GM12878 (cell line): ENCODE data around the gene KRTAP10-11. TPM values are rescaled to one million over a fixed set of nuclear protein-coding genes. Genes with fewer than 3 reads are reported as not detected.

Experiments used
- ATAC-seq: fragments of 200-7000 bp; cut with Tn5 transposase; 3 replicates; pipeline ENCODE4 v1.9.1; 2020; ENCODE audit warnings: mild to moderate bottlenecking, moderate library complexity
- BruUV-seq: library from RNA; stranded (reverse); fragments of 400-500 nt; replicated peaks from 2 replicates; lab custom pipeline; 2021; lab: Mats Ljungman, UMichigan
- CTCF ChIA-PET: fragments of 300-600 bp; sonication (Branson Sonifier 250); formaldehyde crosslinking; extraction: SDS; loops from one replicate; lab custom pipeline; 2021; ENCODE audit warnings: inconsistent platforms; lab: Yijun Ruan, JAX
- POLR2A ChIA-PET: fragments of 350-600 bp; formaldehyde crosslinking; extraction: SDS; loops from one replicate; lab custom pipeline; 2021; ENCODE audit warnings: inconsistent platforms; lab: Charles Lee
- RAD21 ChIA-PET: fragments of 300-600 bp; sonication (Branson Sonifier 250); formaldehyde crosslinking; loops from one replicate; lab custom pipeline; 2023; ENCODE audit warnings: antibody characterized with exemption; ENCODE audit not compliant: unreplicated experiment; lab: Charles Lee
- SMC1A ChIA-PET: fragments of 300-600 bp; sonication (Branson Sonifier 250); formaldehyde crosslinking; loops from one replicate; lab custom pipeline; 2023; ENCODE audit not compliant: unreplicated experiment, uncharacterized antibody; lab: Charles Lee
- DNase-seq: peaks from one replicate; pipeline ENCODE4 v3.0.0-alpha.2; 2011; ENCODE audit warnings: low read depth, low spot score
- FAIRE-seq: peaks from 3 replicates; lab custom pipeline; 2011; peaks lifted over from hg19 to GRCh38; lab: Jason Lieb, UNC
- H2AFZ ChIP-seq: 2 replicates; pipeline ENCODE4 v1.6.0; 2011; ENCODE audit warnings: low read depth, low read length, control low read depth; ENCODE audit not compliant: control insufficient read depth
- H3K27ac ChIP-seq: 2 replicates; pipeline ENCODE4 v1.5.1; 2011; ENCODE audit warnings: control low read depth; ENCODE audit not compliant: control insufficient read depth, insufficient read depth
- H3K27me3 ChIP-seq, 2 experiments: replicated peaks in 1 of 2; 2 replicates each; pipeline versions ENCODE4 v1.6.0 to v1.6.1; 2011; ENCODE audit warnings: low read length in 1 of 2; ENCODE audit not compliant: control insufficient read depth in 2 of 2, insufficient read depth in 2 of 2
- H3K36me3 ChIP-seq, 2 experiments: 2 replicates each; pipeline ENCODE4 v1.5.1; 2011; ENCODE audit warnings: low read length in 1 of 2; ENCODE audit not compliant: control insufficient read depth in 2 of 2, insufficient read depth in 2 of 2
- H3K4me1 ChIP-seq: 2 replicates; pipeline ENCODE4 v1.6.1; 2011; ENCODE audit warnings: mild to moderate bottlenecking, low read length, moderate library complexity, mixed read lengths; ENCODE audit not compliant: control insufficient read depth, insufficient read depth
- H3K4me2 ChIP-seq: 2 replicates; pipeline ENCODE4 v1.6.0; 2011; ENCODE audit warnings: control low read depth; ENCODE audit not compliant: control insufficient read depth, insufficient read depth
- H3K4me3 ChIP-seq: fragments of 200-600 bp; sonication (generic); 2 replicates; pipeline ENCODE4 v1.5.1; 2016
- H3K79me2 ChIP-seq: 2 replicates; pipeline ENCODE4 v1.6.0; 2011; ENCODE audit warnings: low read length; ENCODE audit not compliant: control insufficient read depth, insufficient read depth
- H3K9ac ChIP-seq: 2 replicates; pipeline ENCODE4 v1.8.0; 2011; ENCODE audit warnings: low read length, control low read depth, mixed read lengths; ENCODE audit not compliant: control insufficient read depth, insufficient read depth
- H3K9me3 ChIP-seq: replicated peaks from 3 replicates; pipeline ENCODE4 v1.5.1; 2011; ENCODE audit warnings: mild to moderate bottlenecking, low read length; ENCODE audit not compliant: control insufficient read depth, insufficient read depth
- H4K20me1 ChIP-seq: 2 replicates; pipeline ENCODE4 v1.6.0; 2011; ENCODE audit not compliant: control insufficient read depth, insufficient read depth
- FOXM1 ChIP-seq: IDR thresholded peaks from 2 replicates; pipeline ENCODE4 v1.6.1; 2012; ENCODE audit warnings: low read depth, mild to moderate bottlenecking, inconsistent platforms, low read length, moderate library complexity
- HDAC2 ChIP-seq: fragments of 200-600 bp; sonication (generic); IDR thresholded peaks from 2 replicates; pipeline ENCODE4 v1.6.1; 2017
- LARP7 ChIP-seq: fragments of 450-650 bp; IDR thresholded peaks from 2 replicates; pipeline ENCODE4 v1.6.1; 2017; ENCODE audit warnings: mild to moderate bottlenecking
- MTA3 ChIP-seq: IDR thresholded peaks from 2 replicates; pipeline ENCODE4 v1.6.1; 2012; ENCODE audit warnings: low read length, inconsistent platforms, borderline replicate concordance
- POLR2AphosphoS2 ChIP-seq: IDR thresholded peaks from 2 replicates; pipeline ENCODE4 v1.6.1; 2011; ENCODE audit warnings: low read depth, mild to moderate bottlenecking, low read length, improper control_type of control experiment, moderate library complexity
- SIX5 ChIP-seq: IDR thresholded peaks from 2 replicates; pipeline ENCODE4 v1.6.1; 2011; ENCODE audit warnings: mild to moderate bottlenecking, low read depth, low read length, moderate library complexity; ENCODE audit not compliant: severe bottlenecking
- SMARCA5 ChIP-seq: fragments of 450-650 bp; IDR thresholded peaks from 2 replicates; pipeline ENCODE4 v1.6.1; 2017; ENCODE audit warnings: mild to moderate bottlenecking
- TCF3 ChIP-seq: IDR thresholded peaks from 2 replicates; pipeline ENCODE4 v1.6.1; 2012; ENCODE audit warnings: low read depth, mild to moderate bottlenecking, low read length, borderline replicate concordance; ENCODE audit not compliant: insufficient read depth
- YY1 ChIP-seq: IDR thresholded peaks from 2 replicates; pipeline ENCODE4 v1.6.1; 2011; ENCODE audit warnings: low read depth, mild to moderate bottlenecking, low read length
- ZNF217 ChIP-seq: fragments of 450-650 bp; IDR thresholded peaks from 2 replicates; pipeline ENCODE4 v1.6.1; 2017; ENCODE audit warnings: antibody characterized with exemption, mild to moderate bottlenecking
- ZNF384 ChIP-seq: IDR thresholded peaks from 2 replicates; pipeline ENCODE4 v1.6.1; 2012; ENCODE audit warnings: low read depth, mild to moderate bottlenecking, low read length, improper control_type of control experiment, borderline replicate concordance
- WGBS: methylation state at CpG from one replicate; pipeline ENCODE4 v1.1.6; 2016; ENCODE audit warnings: low lambda C conversion rate; ENCODE audit not compliant: insufficient replicate concordance, insufficient coverage; ENCODE audit errors: missing lambda C conversion rate; 5-methylcytosine and 5-hydroxymethylcytosine counted together
- in situ Hi-C: fragments of 300-500 bp; cut with MboI; formaldehyde crosslinking; loops from 9 replicates; pipeline ENCODE4 v1.14.3; 2018; ENCODE audit warnings: mixed read lengths
- intact Hi-C: fragments of 100-400 bp; cut with micrococcal nuclease; formaldehyde crosslinking; loops from one replicate; pipeline ENCODE4 v1.14.2; 2022; ENCODE audit not compliant: unreplicated experiment
- polyA plus RNA-seq, 11 experiments: library from polyadenylated mRNA; depleted of rRNA in 4 of 11; unstranded in 6 of 11; stranded (reverse) in 5 of 11; fragments of >200 nt; fragmentation: Nextera tagmentation in 4 of 11; fragmentation: Illumina TruSeq in 1 of 11; extraction: Ambion mirVana in 4 of 11; extraction: Trizol in 1 of 11; gene quantifications; 1 replicate in 1 of 11; 2 replicates in 10 of 11; pipeline versions ENCODE4 v1.2.1 to v1.2.3, GENCODE V29; 2011 to 2016; ENCODE audit warnings: inconsistent platforms in 2 of 11, missing spikeins in 2 of 11, low read depth in 1 of 11
- total RNA-seq, 4 experiments: library from RNA; depleted of rRNA in 3 of 4; stranded (reverse); fragments of >200 nt in 3 of 4; fragmentation: Illumina TruSeq in 1 of 4; extraction: Trizol in 1 of 4; gene quantifications; 2 replicates each; pipeline versions ENCODE4 v1.2.1 to v1.2.3, GENCODE V29; 2013 to 2021
- TF ChIP-seq, protein P1 (sequence below): fragments of 450-650 bp; IDR thresholded peaks from 2 replicates; pipeline ENCODE4 v1.6.1; 2016; ENCODE audit warnings: mild to moderate bottlenecking
- TF ChIP-seq, protein P2 (sequence below): IDR thresholded peaks from 2 replicates; pipeline ENCODE4 v1.6.1; 2012; ENCODE audit warnings: low read depth, low read length, improper control_type of control experiment
- TF ChIP-seq, protein P3 (sequence below): IDR thresholded peaks from 2 replicates; pipeline ENCODE4 v1.6.1; 2012; ENCODE audit warnings: low read depth, low read length, improper control_type of control experiment

KRTAP10-11 gene
- total and polyA plus RNA-seq, 10 of the 15 experiments (the other 5 are each of a cell fraction or from before 2014, with no cell fraction given): not detected

DNA sequence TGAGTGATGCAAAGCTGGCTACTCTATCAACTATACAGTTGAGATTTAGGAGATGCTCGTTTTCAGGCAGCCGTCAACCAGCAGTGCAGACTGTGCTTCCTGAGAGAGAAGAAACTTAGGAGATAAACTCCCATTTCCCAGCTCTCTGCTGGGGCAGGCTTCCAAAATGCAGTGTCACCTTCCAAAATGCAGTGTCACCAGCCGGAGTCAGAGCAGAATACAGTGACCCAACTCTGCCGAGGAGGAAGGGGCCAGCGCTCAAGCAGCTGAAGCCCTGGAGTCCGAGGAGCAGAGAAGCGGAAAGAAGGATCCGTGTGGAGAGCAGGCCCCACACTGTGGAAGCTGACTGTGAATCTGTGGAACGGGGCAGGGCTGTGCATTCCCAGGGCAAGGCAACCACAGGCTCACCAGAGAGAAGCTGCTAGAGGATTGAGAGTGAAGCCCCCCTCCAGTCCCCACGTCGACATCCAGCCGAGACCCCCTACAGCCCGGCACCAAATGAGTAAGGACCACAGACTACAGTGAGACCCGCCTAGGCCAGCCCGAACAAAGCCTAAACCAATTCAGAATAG is 36.5 kb downstream of the KRTAP10-11 start (continued):
- TF ChIP-seq, protein P1, sequence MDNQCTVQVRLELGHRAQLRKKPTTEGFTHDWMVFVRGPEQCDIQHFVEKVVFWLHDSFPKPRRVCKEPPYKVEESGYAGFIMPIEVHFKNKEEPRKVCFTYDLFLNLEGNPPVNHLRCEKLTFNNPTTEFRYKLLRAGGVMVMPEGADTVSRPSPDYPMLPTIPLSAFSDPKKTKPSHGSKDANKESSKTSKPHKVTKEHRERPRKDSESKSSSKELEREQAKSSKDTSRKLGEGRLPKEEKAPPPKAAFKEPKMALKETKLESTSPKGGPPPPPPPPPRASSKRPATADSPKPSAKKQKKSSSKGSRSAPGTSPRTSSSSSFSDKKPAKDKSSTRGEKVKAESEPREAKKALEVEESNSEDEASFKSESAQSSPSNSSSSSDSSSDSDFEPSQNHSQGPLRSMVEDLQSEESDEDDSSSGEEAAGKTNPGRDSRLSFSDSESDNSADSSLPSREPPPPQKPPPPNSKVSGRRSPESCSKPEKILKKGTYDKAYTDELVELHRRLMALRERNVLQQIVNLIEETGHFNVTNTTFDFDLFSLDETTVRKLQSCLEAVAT: no peak
- TF ChIP-seq, protein P2, sequence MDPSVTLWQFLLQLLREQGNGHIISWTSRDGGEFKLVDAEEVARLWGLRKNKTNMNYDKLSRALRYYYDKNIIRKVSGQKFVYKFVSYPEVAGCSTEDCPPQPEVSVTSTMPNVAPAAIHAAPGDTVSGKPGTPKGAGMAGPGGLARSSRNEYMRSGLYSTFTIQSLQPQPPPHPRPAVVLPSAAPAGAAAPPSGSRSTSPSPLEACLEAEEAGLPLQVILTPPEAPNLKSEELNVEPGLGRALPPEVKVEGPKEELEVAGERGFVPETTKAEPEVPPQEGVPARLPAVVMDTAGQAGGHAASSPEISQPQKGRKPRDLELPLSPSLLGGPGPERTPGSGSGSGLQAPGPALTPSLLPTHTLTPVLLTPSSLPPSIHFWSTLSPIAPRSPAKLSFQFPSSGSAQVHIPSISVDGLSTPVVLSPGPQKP: no peak
- TF ChIP-seq MTA3 (no peak), FOXM1 (no peak), HDAC2 (no peak)

DNA sequence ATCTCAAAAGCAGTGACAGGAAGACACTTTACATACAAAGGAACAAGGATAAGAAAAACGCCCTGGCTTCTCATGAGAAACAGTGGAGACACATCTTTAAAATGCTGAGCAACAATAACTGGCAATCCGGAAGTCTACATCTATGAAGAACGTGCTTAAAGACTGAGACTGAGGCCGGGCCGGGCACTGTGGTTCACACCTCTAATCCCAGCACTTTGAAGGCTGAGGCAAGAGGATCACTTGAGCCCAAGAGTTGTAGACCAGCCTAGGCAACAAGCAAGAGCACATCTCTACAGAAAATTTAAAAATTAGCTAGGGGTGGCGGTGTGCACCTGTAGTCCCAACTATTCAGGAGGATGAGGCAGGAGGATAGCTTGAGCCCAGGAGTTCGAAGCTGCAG is 37.9 kb downstream of the KRTAP10-11 start:
- ChIA-PET RAD21 (no interaction called here), CTCF (interaction anchor here (0.6 to 1.0 kb wide), 3 partner anchors 106 to 453 kb away, joined by 3 read pairs; no protein-coding TSS in a partner anchor)
- TF ChIP-seq ZNF384 (no peak), ZNF217 (no peak), SIX5 (no peak), SMARCA5 (no peak), POLR2AphosphoS2 (no peak), LARP7 (no peak), YY1 (no peak), TCF3 (no peak)
- TF ChIP-seq, protein P3, sequence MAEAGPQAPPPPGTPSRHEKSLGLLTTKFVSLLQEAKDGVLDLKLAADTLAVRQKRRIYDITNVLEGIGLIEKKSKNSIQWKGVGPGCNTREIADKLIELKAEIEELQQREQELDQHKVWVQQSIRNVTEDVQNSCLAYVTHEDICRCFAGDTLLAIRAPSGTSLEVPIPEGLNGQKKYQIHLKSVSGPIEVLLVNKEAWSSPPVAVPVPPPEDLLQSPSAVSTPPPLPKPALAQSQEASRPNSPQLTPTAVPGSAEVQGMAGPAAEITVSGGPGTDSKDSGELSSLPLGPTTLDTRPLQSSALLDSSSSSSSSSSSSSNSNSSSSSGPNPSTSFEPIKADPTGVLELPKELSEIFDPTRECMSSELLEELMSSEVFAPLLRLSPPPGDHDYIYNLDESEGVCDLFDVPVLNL: no peak

More for the DNA sequence above, 37.9 kb downstream of the KRTAP10-11 start:
- Histone ChIP-seq H3K27me3 (peaks cover 0 to 1% of the 10 kb centered on the region in 2 experiments; a peak in 2 of 4 replicates), H3K4me3 (no peak overlapping the region), H4K20me1 (no peaks in the 10 kb centered on the region), H3K36me3 (no peaks in the 10 kb centered on the region), H2AFZ (no peak overlapping the region), H3K9me3 (no peaks in the 10 kb centered on the region), H3K4me2 (no peak overlapping the region), H3K4me1 (no peaks in the 10 kb centered on the region; the same call in 1 of the 2 replicates), H3K9ac (no peak overlapping the region), H3K27ac (no peak overlapping the region), H3K79me2 (no peaks in the 10 kb centered on the region)
- in situ Hi-C loops: no loop called here
- DNase-seq (no peak), FAIRE-seq (no peak), ATAC-seq (no peak)
- WGBS: 19% methylated on average over 7 of the region's 7 CpGs
- ChIA-PET POLR2A (no interaction called here), SMC1A (interaction anchor here (1.6 kb wide), 1 partner anchor 109 kb away, joined by 4 read pairs; no protein-coding TSS in a partner anchor)
- BruUV-seq: no TSS peak
- intact Hi-C loops: no loop called here
